H1 (cell line): Measurements from ENCODE around the gene C19orf73. TPM values are rescaled to one million over a fixed set of nuclear protein-coding genes. Genes with fewer than 3 reads are reported as not detected.
A peak's percentile ranks its signal among the peaks of the same experiment; 100 is the strongest.

Source experiments
- CBX5 ChIP-seq: fragments of 300-800, 300-1000 bp; sonication (generic); IDR thresholded peaks from 2 replicates; pipeline ENCODE4 v1.7.1; 2016; ENCODE audit warnings: antibody characterized with exemption, low read length, low read depth
- CHD1 ChIP-seq: IDR thresholded peaks from 2 replicates; pipeline ENCODE4 v1.6.1; 2012; ENCODE audit warnings: low read depth, low read length, improper control_type of control experiment
- EGR1 ChIP-seq: IDR thresholded peaks from 2 replicates; pipeline ENCODE4 v1.6.1; 2011; ENCODE audit warnings: low read depth, low read length, borderline replicate concordance
- EP300 ChIP-seq, 2 experiments: IDR thresholded peaks; 1 replicate in 1 of 2; 2 replicates in 1 of 2; pipeline ENCODE4 v1.6.1; 2011 to 2012; ENCODE audit warnings: low read depth in 2 of 2, low read length in 2 of 2, mild to moderate bottlenecking in 2 of 2, borderline replicate concordance in 1 of 2, inconsistent platforms in 1 of 2, moderate library complexity in 1 of 2
- FOSL1 ChIP-seq: IDR thresholded peaks from 2 replicates; pipeline ENCODE4 v1.6.1; 2011; ENCODE audit warnings: mild to moderate bottlenecking, low read depth, low read length, moderate library complexity; ENCODE audit not compliant: insufficient read depth
- GABPA ChIP-seq: IDR thresholded peaks from 2 replicates; pipeline ENCODE4 v1.6.1; 2011; ENCODE audit warnings: mild to moderate bottlenecking, low read length, moderate library complexity, borderline replicate concordance; ENCODE audit not compliant: insufficient read depth
- GTF2F1 ChIP-seq: IDR thresholded peaks from 2 replicates; pipeline ENCODE4 v1.6.1; 2012; ENCODE audit warnings: low read depth, low read length, improper control_type of control experiment, borderline replicate concordance
- HDAC2 ChIP-seq, 2 experiments: fragments of 300-600 bp in 1 of 2; sonication (generic) in 1 of 2; IDR thresholded peaks; 2 replicates each; pipeline ENCODE4 v1.6.1; 2011 to 2012; ENCODE audit warnings: low read depth in 2 of 2, low read length in 2 of 2, mild to moderate bottlenecking in 2 of 2, moderate library complexity in 2 of 2, borderline replicate concordance in 1 of 2, inconsistent platforms in 1 of 2
- HDAC6 ChIP-seq: IDR thresholded peaks from one replicate; pipeline ENCODE4 v1.7.1; 2012; ENCODE audit warnings: low read depth, mild to moderate bottlenecking, inconsistent platforms, low read length, moderate library complexity
- JUND ChIP-seq: IDR thresholded peaks from 2 replicates; pipeline ENCODE4 v1.6.1; 2011; ENCODE audit warnings: mild to moderate bottlenecking, improper control_type of control experiment, low read length
- KDM1A ChIP-seq: fragments of 200-600, 300-600 bp; sonication (generic); IDR thresholded peaks from 2 replicates; pipeline ENCODE4 v1.7.1; 2016; ENCODE audit warnings: mild to moderate bottlenecking, low read length, borderline replicate concordance
- NANOG ChIP-seq: IDR thresholded peaks from 2 replicates; pipeline ENCODE4 v1.6.1; 2011; ENCODE audit warnings: low read length, low read depth, mild to moderate bottlenecking, inconsistent platforms; ENCODE audit not compliant: insufficient read depth, poor library complexity, severe bottlenecking
- NRF1 ChIP-seq: IDR thresholded peaks from 2 replicates; pipeline ENCODE4 v1.6.1; 2011; ENCODE audit warnings: mild to moderate bottlenecking, low read depth, low read length, improper control_type of control experiment
- RAD21 ChIP-seq, 2 experiments: IDR thresholded peaks in 1 of 2; conservative IDR thresholded peaks in 1 of 2; 2 replicates each; pipeline ENCODE4 v1.6.1; 2011; ENCODE audit warnings: low read depth in 2 of 2, low read length in 2 of 2, improper control_type of control experiment in 1 of 2, inconsistent platforms in 1 of 2, mild to moderate bottlenecking in 1 of 2, moderate library complexity in 1 of 2
- RBBP5 ChIP-seq: IDR thresholded peaks from 2 replicates; pipeline ENCODE4 v1.7.1; 2012; ENCODE audit warnings: low read depth, mild to moderate bottlenecking, inconsistent platforms, low read length, moderate library complexity, borderline replicate concordance
- RNF2 ChIP-seq: fragments of 200-900, 300-1000 bp; sonication (generic); IDR thresholded peaks from 2 replicates; pipeline ENCODE4 v1.7.1; 2016; ENCODE audit warnings: borderline replicate concordance, low read depth, mild to moderate bottlenecking, antibody characterized with exemption, low read length; ENCODE audit not compliant: poor library complexity, severe bottlenecking; ENCODE audit errors: missing control alignments
- SIN3A ChIP-seq, 2 experiments: IDR thresholded peaks in 1 of 2; conservative IDR thresholded peaks in 1 of 2; 2 replicates each; pipeline ENCODE4 v1.6.1; 2011 to 2012; ENCODE audit warnings: low read length in 2 of 2, improper control_type of control experiment in 1 of 2, low read depth in 1 of 2, mild to moderate bottlenecking in 1 of 2
- SIRT6 ChIP-seq: IDR thresholded peaks from one replicate; pipeline ENCODE4 v1.7.1; 2012; ENCODE audit warnings: low read length, inconsistent platforms
- SP4 ChIP-seq: IDR thresholded peaks from 2 replicates; pipeline ENCODE4 v1.6.1; 2012; ENCODE audit warnings: low read length, inconsistent platforms
- YY1 ChIP-seq: IDR thresholded peaks from 2 replicates; pipeline ENCODE4 v1.6.1; 2011; ENCODE audit warnings: low read depth, mild to moderate bottlenecking, low read length
- polyA plus RNA-seq, 7 experiments: library from polyadenylated mRNA; depleted of rRNA in 3 of 7; stranded (reverse) in 5 of 7; unstranded in 2 of 7; fragments of >200 nt in 5 of 7; fragments of 200-250 nt in 2 of 7; gene quantifications; 1 replicate in 5 of 7; 2 replicates in 1 of 7; 4 replicates in 1 of 7; pipeline versions ENCODE4 v1.2.1 to v1.2.3, GENCODE V29; 2011 to 2013; ENCODE audit warnings: missing spikeins in 2 of 7, mixed read lengths in 2 of 7
- total RNA-seq: library from RNA; stranded (reverse); fragmentation: NEBNext Ultra II Directional; extraction: Animal tissue kit (Norgen Biotek cat#: 25700); gene quantifications from 2 replicates; pipeline ENCODE4 v1.2.1, GENCODE V29; 2021
- TF ChIP-seq, protein P1 (sequence below): IDR thresholded peaks from 2 replicates; pipeline ENCODE4 v1.6.1; 2011; ENCODE audit warnings: low read depth, mild to moderate bottlenecking, low read length; ENCODE audit not compliant: insufficient read depth

Gene C19orf73
- total and polyA plus RNA-seq, 2 of the 8 experiments (the other 6 are each of a cell fraction or from before 2014, with no cell fraction given): 2.5 to 4.6 TPM

DNA sequence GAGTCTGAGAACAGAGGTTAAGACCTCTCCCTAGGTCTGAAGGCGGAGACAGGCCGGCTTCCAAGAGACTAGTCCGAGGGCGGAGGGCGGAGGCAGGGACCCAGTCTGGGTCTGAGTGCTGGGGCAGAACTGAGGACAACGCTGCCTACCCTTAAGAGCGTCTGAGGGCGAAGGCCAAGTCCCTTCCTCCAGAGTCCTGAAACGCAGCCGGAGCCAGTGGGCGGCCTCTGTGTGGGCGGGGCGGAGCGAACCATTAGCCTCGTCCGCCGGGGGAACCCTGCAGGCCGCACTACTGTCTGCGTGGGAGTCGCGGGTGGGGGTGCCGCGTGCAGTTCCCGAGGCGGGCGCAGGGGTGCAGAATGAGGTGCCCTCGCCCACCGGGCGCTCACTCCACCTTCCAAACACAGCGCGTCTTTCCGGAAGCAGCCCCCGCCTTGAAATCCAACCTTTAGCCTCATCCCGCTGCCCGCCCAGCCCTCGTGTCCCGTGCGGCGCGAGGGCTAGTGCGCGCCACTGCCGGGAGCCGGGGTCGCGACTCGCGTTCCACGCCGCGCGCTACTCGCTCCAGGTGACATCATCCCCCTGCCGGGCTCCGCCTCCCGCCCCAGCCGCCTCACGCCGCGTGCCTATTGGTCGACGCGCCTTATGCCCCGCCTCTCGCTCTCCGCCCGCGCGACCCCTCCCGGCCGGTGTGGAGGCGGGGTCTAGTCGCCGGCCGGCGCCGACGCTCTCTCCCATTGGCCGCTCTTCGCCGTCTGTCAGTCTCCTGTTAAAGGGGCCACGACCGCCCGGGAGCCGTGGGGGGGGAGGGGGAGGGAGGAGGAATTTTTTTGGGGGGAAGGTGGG lies at the start of gene C19orf73 (continued):
- TF ChIP-seq GTF2F1 (no peak), SIRT6 (no peak), JUND (peak; percentile 83), SP4 (peak; percentile 85), EP300 (IDR thresholded peaks at IDR 0.05; ENCODE audit: borderline replicate concordance in 1 of 2, low read depth in 2 of 2, low read length in 2 of 2) (peak in 1 of 2 experiments; percentile 76; a peak in 1 of 3 replicates), CHD1 (0 out of 2 replicates have a peak, but pooled peaks have one; percentile 75), GABPA (no peak), HDAC2 (IDR thresholded peaks at IDR 0.05; ENCODE audit: borderline replicate concordance in 1 of 2, low read depth in 2 of 2, low read length in 2 of 2) (peak in 1 of 2 experiments; percentile 59; a peak in 1 of 4 replicates), RAD21 (IDR thresholded peaks at IDR 0.05 in 1 of 2, conservative IDR thresholded peaks at IDR 0.05 in 1 of 2; ENCODE audit: low read depth in 2 of 2, low read length in 2 of 2) (no peak; a peak in 1 of 4 replicates), NRF1 (no peak), RNF2 (no peak), EGR1 (peak; percentile 90), CBX5 (no peak), HDAC6 (no peak), NANOG (no peak), KDM1A (no peak), YY1 (no peak), FOSL1 (no peak), SIN3A (conservative IDR thresholded peaks at IDR 0.05 in 1 of 2, IDR thresholded peaks at IDR 0.05 in 1 of 2; ENCODE audit: low read depth in 1 of 2, low read length in 2 of 2) (peak in 1 of 2 experiments; percentile 62; a peak in 2 of 4 replicates), RBBP5 (no peak)
- TF ChIP-seq, protein P1, sequence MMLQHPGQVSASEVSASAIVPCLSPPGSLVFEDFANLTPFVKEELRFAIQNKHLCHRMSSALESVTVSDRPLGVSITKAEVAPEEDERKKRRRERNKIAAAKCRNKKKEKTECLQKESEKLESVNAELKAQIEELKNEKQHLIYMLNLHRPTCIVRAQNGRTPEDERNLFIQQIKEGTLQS: no peak
